Endothelial cell of umbilical vein (primary cell): ENCODE measurements around the gene PRKCD. TPM values are rescaled to one million over a fixed set of nuclear protein-coding genes. Genes with fewer than 3 reads are reported as not detected.

Experiments used
- BruUV-seq: library from RNA; stranded (reverse); fragments of 400-500 nt; replicated peaks from 2 replicates; lab custom pipeline; 2021; lab: Mats Ljungman, UMichigan
- CTCF ChIA-PET: fragments of 300-600, 350-600 bp; sonication (Branson Sonifier 250); formaldehyde crosslinking; loops from one replicate; lab custom pipeline; 2021; ENCODE audit warnings: antibody characterized with exemption, inconsistent platforms; lab: Charles Lee
- POLR2A ChIA-PET: fragments of 300-600, 350-600 bp; sonication (Branson Sonifier 250); formaldehyde crosslinking; loops from one replicate; lab custom pipeline; 2021; ENCODE audit warnings: antibody characterized with exemption, inconsistent platforms; lab: Charles Lee
- DNase-seq: peaks from one replicate; pipeline ENCODE4 v3.0.0-alpha.2; 2011; ENCODE audit warnings: low read depth, low spot score
- FAIRE-seq: peaks from 2 replicates; lab custom pipeline; 2011; peaks lifted over from hg19 to GRCh38; lab: Jason Lieb, UNC
- H2AFZ ChIP-seq: 2 replicates; pipeline ENCODE4 v1.6.0; 2012; ENCODE audit warnings: low read depth, low read length, control low read depth, inconsistent platforms
- H3K27ac ChIP-seq: 2 replicates; pipeline ENCODE4 v1.5.1; 2011; ENCODE audit warnings: low read depth, mild to moderate bottlenecking, control low read depth, low read length, moderate library complexity; ENCODE audit not compliant: insufficient read depth
- H3K27me3 ChIP-seq, 2 experiments: 2 replicates each; pipeline versions ENCODE4 v1.6.0 to v1.6.1; 2011; ENCODE audit warnings: low read length in 2 of 2, mixed read lengths in 1 of 2; ENCODE audit not compliant: control insufficient read depth in 2 of 2, insufficient read depth in 2 of 2
- H3K36me3 ChIP-seq, 2 experiments: 2 replicates in 1 of 2; 3 replicates in 1 of 2; pipeline ENCODE4 v1.5.1; 2011; ENCODE audit warnings: low read length in 2 of 2, mild to moderate bottlenecking in 1 of 2, moderate library complexity in 1 of 2; ENCODE audit not compliant: control insufficient read depth in 2 of 2, insufficient read depth in 2 of 2; ENCODE audit errors: extremely low read depth in 1 of 2
- H3K4me1 ChIP-seq: 3 replicates; pipeline ENCODE4 v1.5.1; 2011; ENCODE audit warnings: mild to moderate bottlenecking, low read length; ENCODE audit not compliant: control insufficient read depth, insufficient read depth; ENCODE audit errors: extremely low read depth
- H3K4me2 ChIP-seq: 2 replicates; pipeline ENCODE4 v1.6.1; 2011; ENCODE audit warnings: low read length, control low read depth, mixed read lengths; ENCODE audit not compliant: insufficient read depth
- H3K4me3 ChIP-seq, 3 experiments: fragments of 200-600 bp in 1 of 3; sonication (generic), shearing (Covaris generic) in 1 of 3; replicated peaks in 1 of 3; 2 replicates each; pipeline ENCODE4 v1.5.1; 2011 to 2016; ENCODE audit warnings: control low read depth in 3 of 3, low read length in 3 of 3, mild to moderate bottlenecking in 2 of 3, inconsistent platforms in 1 of 3, low read depth in 1 of 3, moderate library complexity in 1 of 3; ENCODE audit not compliant: insufficient read depth in 1 of 3
- H3K79me2 ChIP-seq: 2 replicates; pipeline ENCODE4 v1.6.0; 2012; ENCODE audit warnings: low read length, inconsistent platforms; ENCODE audit not compliant: control insufficient read depth, insufficient read depth
- H3K9ac ChIP-seq: replicated peaks from 2 replicates; pipeline ENCODE3; 2011; ENCODE audit warnings: low read length, control low read depth; ENCODE audit not compliant: insufficient read depth; ENCODE audit errors: extremely low read depth
- H3K9me1 ChIP-seq: replicated peaks from 3 replicates; pipeline ENCODE4 v1.6.0; 2011; ENCODE audit warnings: mild to moderate bottlenecking, low read length; ENCODE audit not compliant: control insufficient read depth, insufficient read depth; ENCODE audit errors: extremely low read depth
- H3K9me3 ChIP-seq: replicated peaks from 2 replicates; pipeline ENCODE4 v1.5.1; 2012; ENCODE audit warnings: low read length, inconsistent platforms; ENCODE audit not compliant: control insufficient read depth, insufficient read depth
- H4K20me1 ChIP-seq: replicated peaks from 2 replicates; pipeline ENCODE3; 2011; ENCODE audit warnings: mild to moderate bottlenecking, low read length; ENCODE audit not compliant: control insufficient read depth, insufficient read depth; ENCODE audit errors: extremely low read depth
- CTCF ChIP-seq, 2 donors: IDR thresholded peaks; 1 replicate in 1 of 2; 2 replicates in 1 of 2; pipeline ENCODE4 v1.5.1; 2011; ENCODE audit warnings: low read length in 2 of 2, mild to moderate bottlenecking in 2 of 2, moderate library complexity in 2 of 2, control low read depth in 1 of 2, inconsistent platforms in 1 of 2, low read depth in 1 of 2; ENCODE audit not compliant: insufficient read depth in 1 of 2; ENCODE audit errors: extremely low read depth in 1 of 2
- EZH2 ChIP-seq: IDR thresholded peaks from 2 replicates; pipeline ENCODE4 v1.6.1; 2012; ENCODE audit warnings: borderline replicate concordance, low read depth, mild to moderate bottlenecking, moderate library complexity, low read length, inconsistent platforms; ENCODE audit not compliant: severe bottlenecking
- FOS ChIP-seq: IDR thresholded peaks from 2 replicates; pipeline ENCODE4 v1.6.1; 2011; ENCODE audit warnings: mild to moderate bottlenecking, low read length, moderate library complexity, borderline replicate concordance; ENCODE audit not compliant: insufficient read depth
- GATA2 ChIP-seq: IDR thresholded peaks from 2 replicates; pipeline ENCODE4 v1.7.0; 2011; ENCODE audit warnings: low read depth, mild to moderate bottlenecking, moderate library complexity, mixed read lengths, low read length; ENCODE audit not compliant: insufficient read length, insufficient read depth
- JUN ChIP-seq: IDR thresholded peaks from 2 replicates; pipeline ENCODE4 v1.6.1; 2011; ENCODE audit warnings: borderline replicate concordance, low read depth; ENCODE audit not compliant: insufficient read length, insufficient read depth
- MYC ChIP-seq: IDR thresholded peaks from one replicate; pipeline ENCODE4 v1.6.1; 2011; ENCODE audit warnings: mild to moderate bottlenecking, low read depth, low read length
- POLR2A ChIP-seq: IDR thresholded peaks from 2 replicates; pipeline ENCODE4 v1.6.1; 2012; ENCODE audit warnings: low read depth, mild to moderate bottlenecking, control low read depth, low read length
- POLR2AphosphoS5 ChIP-seq: IDR thresholded peaks from 2 replicates; pipeline ENCODE4 v1.6.1; 2012; ENCODE audit warnings: low read depth, mild to moderate bottlenecking, control low read depth, low read length, moderate library complexity; ENCODE audit not compliant: insufficient read depth
- dilution Hi-C: fragments of 300-500 bp; cut with MboI; formaldehyde crosslinking; loops from one replicate; pipeline ENCODE4 v1.15.0; 2019; ENCODE audit warnings: low sequenced_read_pairs; ENCODE audit not compliant: extremely low pct_ligation_motif_present
- intact Hi-C: fragments of 100-400 bp; cut with micrococcal nuclease; formaldehyde crosslinking; loops from one replicate; pipeline ENCODE4 v1.10.0; 2022
- polyA plus RNA-seq, 4 experiments: library from polyadenylated mRNA; depleted of rRNA in 3 of 4; stranded (reverse) in 3 of 4; unstranded in 1 of 4; fragments of >200 nt; gene quantifications; 2 replicates each; pipeline versions ENCODE4 v1.2.1 to v1.2.3, GENCODE V29; 2011 to 2012; ENCODE audit warnings: missing spikeins in 1 of 4
- total RNA-seq: library from RNA; stranded (reverse); gene quantifications from 2 replicates; pipeline ENCODE4 v1.2.3, GENCODE V29; 2021
- TF ChIP-seq, protein P1 (sequence below): IDR thresholded peaks from 2 replicates; pipeline ENCODE4 v1.6.1; 2011; ENCODE audit not compliant: insufficient read depth, insufficient read length

Gene PRKCD
- total and polyA plus RNA-seq, 2 donors (not counting 3 experiments of a cell fraction or from before 2014, with no cell fraction given): 15.5 to 19.0 TPM

DNA sequence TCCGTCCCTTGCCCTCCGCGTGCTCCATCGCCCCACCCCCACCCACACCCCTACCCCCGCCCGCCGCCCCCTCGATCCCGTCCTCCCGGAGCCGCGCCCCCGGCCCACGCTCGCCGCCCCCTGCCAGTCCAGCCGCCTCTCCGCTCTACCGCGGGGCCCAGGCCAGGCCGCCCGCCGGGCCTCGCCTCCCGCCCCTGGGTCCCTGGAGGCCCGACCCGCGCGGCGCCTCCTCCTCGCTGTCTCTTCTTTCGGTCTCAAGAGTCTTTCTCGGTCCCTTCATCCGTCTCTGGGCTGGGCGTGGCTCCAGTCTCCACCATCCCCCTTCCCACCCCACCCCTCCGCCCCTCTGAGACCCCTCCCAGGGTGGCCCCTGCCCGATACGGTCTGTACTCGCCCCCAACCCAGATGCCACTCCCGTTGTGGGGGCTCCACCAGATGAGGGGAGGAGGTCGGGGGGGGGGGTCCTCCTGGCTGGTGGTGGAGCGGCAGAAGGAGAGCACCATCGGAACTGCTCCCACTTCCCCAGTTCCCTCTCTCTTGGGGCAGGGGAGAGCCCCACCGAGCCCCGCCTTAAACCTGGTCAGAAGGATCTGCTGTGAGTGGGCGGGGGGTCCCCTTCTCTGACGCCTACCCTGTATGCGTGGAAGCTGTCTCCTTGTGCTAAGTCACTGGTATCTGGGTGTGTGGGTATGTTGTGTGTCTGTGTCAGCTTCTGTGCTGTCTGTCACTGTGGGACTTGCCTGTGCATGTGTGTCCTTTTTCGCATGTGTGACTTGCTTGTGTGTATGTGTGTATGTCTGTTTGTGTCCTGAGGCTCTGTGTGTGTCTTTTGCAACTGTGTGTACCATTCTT is 1.0 kb downstream of the PRKCD start:
- dilution Hi-C loops: no loop called here
- FAIRE-seq (no peak), DNase-seq (peak; percentile 16)
- Histone ChIP-seq H3K27me3 (no peaks in the 10 kb centered on the region), H3K79me2 (peaks cover 4% of the 10 kb centered on the region), H3K9me1 (no peaks in the 10 kb centered on the region), H3K9ac (peak overlapping the region; percentile 65), H3K4me2 (peak overlapping the region; percentile 23), H2AFZ (no peak overlapping the region), H3K27ac (no peak overlapping the region), H3K4me3 (peak overlapping the region in 2 of 3 experiments; percentile 0 to 87), H3K4me1 (peaks cover 30% of the 10 kb centered on the region), H3K9me3 (no peaks in the 10 kb centered on the region), H4K20me1 (no peaks in the 10 kb centered on the region), H3K36me3 (no peaks in the 10 kb centered on the region)
- BruUV-seq: no TSS peak
- ChIA-PET POLR2A (no interaction called here), CTCF (no interaction called here)
- TF ChIP-seq JUN (no peak), EZH2 (no peak), POLR2A (no peak), MYC (no peak), CTCF (IDR thresholded peaks at IDR 0.05; ENCODE audit: extremely low read depth in 1 of 2, insufficient read depth in 1 of 2, low read depth in 1 of 2, low read length in 2 of 2) (no peak), GATA2 (no peak), FOS (no peak), POLR2AphosphoS5 (no peak)
- TF ChIP-seq, protein P1, sequence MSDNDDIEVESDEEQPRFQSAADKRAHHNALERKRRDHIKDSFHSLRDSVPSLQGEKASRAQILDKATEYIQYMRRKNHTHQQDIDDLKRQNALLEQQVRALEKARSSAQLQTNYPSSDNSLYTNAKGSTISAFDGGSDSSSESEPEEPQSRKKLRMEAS: no peak
- intact Hi-C loops: loop anchor here (2.0 kb wide), 1 partner anchor 33 kb away; no protein-coding TSS in a partner anchor
